IPS DF 4.7 (cell line): ENCODE measurements around the gene CNEP1R1.

Source experiments
- DNase-seq: peaks from one replicate; pipeline ENCODE4 v3.0.0-alpha.2; 2013; ENCODE audit warnings: low spot score; ENCODE audit errors: extremely low read depth

CNEP1R1 gene

DNA sequence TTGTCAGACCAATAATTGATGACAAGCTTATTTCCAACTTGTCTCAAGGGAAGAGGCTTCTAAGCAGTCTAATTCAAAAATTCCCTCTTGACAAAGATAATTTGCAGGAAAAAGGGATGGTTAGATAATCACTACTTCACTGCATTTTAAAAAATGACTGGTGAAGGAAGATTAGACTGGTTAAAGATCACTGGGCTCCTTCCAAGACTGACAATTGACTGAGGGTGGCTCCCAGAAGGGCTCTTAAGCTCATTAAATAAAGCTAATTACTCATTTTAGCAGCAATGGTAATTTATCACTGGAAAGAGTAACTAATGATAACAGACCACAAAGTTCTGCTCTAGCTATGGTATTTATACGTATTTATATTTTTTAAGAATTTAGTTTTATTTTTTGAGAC is 36.3 kb downstream of the CNEP1R1 start:
- DNase-seq: no peak

DNA sequence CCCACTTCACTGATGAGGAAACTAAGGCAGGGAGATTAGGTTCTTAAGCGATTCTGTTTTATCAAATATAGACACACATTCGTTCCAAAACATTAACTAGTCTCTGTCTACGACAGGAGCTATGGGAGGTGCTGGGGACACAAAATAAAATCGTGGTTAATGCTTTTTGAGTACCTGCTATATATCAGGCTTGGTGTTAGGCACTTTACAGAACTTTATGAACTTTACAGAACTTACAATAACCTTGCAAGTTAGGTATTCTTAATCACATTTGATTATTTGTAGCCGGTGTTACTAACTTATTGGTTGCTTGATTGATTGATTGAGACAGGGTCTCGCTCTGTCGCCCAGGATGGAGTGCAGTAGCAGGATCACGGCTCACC is 40.2 kb downstream of the CNEP1R1 start:
- DNase-seq: no peak

DNA sequence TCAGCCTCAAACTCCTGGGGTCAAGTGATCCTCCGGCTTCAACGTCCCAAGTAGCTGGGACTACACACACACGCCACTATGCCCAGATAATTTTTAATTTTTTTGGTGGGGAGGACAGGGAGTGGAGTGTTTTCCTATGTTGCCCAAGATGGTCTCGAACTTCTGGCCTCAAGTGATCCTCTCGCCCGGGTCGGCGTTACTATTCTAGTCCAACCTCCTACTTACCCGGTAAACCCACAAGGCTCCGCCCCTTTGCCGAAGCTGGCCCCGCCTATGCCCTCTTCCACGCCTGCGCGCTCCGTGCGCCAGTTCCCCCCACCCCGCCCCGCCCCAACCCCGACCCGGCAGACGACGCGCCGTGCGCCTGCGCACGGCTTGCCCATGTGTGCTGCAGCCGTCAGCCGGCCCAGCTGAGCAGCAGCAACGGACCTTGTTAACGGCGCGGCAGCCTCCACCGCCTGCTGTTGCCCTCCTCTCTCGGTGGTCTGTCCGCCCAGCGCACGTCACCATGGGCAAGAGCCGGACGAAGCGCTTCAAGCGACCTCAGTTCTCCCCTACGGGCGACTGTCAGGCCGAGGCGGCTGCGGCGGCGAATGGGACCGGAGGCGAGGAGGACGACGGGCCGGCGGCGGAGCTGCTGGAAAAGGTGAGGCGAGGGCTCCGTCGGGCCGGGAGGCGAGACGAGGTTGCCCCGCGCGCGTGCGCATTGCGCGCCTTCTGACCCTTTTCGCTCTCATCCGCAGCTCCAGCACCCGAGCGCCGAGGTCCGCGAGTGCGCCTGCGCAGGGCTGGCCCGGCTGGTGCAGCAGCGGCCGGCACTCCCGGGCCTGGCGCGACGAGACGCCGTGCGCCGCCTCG is 40.8 kb downstream of the CNEP1R1 start, which contains the start of gene HEATR3:
TSS of gene HEATR3 (plus strand) at position 347 of the 858 bp plus-strand sequence. CDS start at position 509, 162 bp downstream.
- peak; percentile 56 for DNase-seq

DNA sequence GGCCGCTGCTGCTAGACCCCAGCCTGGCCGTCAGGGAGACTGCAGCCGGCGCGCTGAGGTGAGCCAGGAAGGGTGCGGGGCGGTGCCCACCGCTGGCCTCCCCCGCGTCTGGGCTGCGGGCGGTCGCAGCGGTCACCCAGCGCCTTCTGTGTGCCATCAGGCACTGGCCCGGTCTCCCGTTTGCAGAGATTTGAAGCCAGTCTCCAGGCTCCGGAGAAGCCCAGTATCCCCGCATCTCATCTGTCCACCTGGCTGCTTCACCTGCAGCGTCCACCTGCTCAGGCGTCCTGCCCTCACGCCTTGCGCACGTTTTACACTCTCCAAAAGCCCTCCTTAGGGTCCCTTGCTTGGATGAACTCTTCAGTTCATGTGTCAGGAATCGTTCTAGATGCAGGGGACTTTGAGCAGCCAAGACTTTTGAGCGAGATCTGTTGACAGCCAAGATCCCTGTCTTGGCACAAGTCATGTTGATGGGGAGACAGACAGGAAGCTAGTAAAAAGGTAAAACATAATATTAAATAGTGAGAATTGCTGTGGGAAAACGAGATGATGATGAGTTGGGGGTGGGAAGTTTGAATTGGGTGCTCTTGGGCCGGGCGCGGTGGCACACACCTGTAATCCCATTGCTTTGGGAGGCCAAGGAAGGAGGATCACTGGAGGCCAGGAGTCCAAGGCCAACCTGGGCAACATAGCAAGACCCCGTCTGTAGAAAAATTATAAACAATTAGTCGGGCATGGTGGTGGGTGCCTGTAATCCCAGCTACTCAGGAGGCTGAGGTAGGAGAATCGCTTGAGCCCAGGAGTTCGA is 41.7 kb downstream of the CNEP1R1 start:
- DNase-seq: no peak

DNA sequence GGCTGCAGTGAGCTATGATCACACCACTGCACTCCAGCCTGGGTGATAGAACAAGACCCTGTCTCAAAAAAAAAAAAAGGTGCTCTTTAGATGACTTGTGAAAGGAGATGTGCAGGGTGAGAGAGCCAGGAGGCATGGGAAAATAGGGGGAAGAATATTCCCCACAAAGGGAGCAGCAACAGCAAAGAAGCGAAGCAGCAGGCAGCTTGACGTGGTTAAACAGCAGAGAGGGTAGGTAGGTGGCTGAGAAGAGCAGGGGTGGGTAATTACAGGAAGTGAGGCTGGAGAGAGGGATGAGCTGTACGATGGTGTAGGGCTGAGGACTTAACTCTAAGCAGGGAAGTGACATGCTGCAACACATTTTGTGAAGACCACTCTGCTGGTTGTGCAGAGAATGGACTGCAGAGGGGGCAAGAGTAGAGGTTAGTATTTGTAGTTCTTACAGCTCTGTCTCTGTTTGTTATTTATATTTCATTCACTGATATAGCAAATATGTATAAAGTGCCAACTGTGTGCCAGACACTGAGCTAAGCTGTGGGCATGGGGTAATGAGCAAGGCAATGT is 42.3 kb downstream of the CNEP1R1 start:
- no peak for DNase-seq

DNA sequence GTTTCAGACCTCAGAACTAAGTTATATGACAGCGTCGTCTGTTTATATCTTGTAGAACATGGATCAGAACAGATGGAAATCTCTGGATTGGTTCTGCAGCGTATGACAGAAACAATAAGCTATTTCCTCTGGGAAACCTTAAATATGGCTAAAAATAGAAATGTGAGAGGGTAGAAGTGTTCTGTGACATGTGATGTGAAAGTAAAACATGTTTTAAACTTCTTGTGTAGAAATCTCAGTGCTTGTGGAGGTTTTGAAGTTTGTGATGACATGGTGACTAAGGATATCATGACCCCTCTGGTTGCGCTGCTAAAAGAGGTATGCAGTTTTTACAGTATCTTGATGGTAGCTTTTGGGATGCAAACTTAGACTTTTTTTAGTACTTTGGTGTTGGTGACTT is 43.5 kb downstream of the CNEP1R1 start:
- DNase-seq: no peak

DNA sequence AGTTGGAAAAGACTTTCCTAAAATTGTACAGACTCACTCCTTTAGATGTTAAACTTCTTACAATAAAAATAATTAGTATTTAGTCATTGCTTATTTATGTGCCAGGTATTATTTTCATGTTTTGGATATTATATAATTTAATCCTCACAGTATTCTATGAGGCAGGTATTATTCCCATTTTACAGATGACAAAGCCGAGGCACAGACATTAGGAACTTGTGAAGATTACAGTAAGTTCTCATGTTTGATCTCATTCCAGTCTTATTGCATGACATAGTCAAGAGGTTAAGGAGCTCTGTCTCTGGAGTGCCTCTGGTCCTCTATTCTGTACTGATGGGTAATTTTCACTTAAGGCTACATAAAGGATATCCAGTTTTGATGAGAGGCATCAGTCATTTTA is 44.0 kb downstream of the CNEP1R1 start:
- DNase-seq: no peak

DNA sequence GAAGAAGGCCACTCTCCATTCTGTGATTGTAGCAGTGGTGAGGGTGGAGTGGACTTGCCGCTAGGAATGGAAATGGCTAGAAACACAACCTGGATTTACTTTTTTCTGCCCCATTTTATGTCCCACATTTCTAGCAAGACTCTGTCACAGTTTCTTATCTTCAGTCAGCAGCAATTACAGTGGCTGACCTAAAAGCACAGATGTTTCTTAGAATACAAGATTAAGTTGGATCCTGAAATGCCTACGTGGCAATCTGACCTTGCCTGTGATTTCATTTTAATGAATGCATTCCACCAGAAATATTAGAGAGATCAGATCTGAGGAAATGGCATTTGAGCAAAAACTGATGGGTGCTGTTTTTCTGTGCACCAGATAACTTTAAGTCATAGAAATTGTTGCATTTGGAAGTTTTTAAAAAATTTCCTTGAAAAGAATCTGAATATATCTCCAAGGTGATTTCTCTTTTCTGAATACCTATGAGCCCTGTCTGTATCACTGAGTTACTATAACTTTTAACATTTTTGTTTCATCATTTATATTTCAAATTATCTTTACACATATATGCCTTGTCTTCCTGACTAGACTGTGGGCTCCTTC is 46.1 kb downstream of the CNEP1R1 start:
- DNase-seq: no peak

DNA sequence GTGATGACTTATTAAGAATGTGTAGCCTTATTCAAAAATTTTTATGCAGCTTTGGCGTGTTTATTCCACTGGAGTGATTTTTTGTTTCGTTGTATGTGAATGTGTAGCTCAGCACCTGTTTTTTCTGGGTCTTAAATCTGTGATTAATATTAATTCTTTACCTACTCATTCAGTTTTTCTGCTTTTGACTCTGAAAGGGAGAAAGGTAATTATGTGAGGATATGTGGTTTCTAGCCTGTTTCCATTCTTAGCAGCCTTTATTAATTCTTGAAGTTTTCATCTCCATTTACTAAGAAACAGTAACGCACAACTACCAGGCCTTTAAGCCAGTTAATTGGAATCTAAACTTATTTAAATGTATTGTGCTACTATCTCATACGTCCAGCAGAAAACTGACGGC is 47.7 kb downstream of the CNEP1R1 start:
- no peak for DNase-seq

DNA sequence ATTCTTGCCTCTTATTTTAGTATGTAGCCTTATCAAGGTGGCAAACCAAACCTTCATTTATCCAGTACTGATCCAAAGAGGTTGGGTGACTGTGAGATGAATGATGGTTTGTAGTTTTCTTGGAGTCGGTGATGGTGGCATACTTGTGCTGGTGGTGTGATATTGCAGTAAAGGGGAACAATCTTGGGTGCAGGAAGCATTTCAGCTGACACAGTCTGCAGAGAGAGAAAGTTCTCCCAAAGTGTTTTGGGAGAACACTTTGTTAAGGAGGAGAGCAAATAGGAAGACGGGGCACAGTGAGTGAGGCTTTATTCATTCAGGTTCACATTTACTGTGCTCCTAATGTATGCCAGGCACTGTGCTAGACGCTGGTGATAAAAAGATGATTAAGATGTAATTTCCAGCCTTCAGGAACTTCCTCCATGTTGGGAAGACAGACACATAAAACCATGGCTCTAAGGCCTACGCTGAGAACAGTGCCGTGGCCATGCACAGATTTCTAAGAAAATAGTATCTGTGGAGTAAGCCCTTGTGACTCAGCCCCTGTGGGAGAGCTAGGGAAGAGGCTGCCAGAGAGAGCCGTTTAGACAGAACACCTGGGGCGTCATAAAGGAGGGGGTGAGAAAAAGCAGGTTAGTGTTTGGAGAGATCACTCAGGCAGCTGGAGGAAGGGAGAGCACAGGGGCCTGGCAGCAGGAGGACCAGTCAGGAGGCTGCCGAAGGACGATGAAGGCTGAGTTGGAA is 54.5 kb downstream of the CNEP1R1 start:
- no peak for DNase-seq

DNA sequence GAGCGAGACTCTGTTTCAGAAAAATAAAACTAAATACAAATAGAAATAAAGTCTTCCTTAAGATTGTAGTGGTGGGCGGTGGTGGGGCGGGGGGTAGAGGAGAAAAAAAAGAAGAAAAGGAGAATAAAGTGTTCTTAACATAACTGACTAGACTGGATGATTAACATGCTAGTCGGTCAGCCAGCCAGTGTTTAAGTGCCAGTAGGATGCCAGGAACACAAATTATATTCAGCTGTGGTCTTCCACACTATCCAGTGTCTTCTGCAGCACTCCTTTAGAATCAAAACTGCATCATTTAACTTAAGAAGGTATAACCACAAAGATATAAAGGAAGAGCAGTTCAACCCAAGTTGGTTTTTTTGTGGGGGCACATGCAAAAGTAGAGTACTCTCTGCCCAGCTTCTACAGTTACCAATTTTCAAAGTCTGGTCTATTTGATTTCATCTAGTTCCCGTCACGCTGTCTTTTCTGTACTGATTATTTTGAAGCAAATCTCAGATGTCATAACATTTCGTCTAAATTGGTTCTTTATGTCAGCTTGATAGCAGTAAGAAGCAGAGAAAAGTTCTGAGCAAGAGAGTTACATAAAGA is 56.5 kb downstream of the CNEP1R1 start:
- no peak for DNase-seq

DNA sequence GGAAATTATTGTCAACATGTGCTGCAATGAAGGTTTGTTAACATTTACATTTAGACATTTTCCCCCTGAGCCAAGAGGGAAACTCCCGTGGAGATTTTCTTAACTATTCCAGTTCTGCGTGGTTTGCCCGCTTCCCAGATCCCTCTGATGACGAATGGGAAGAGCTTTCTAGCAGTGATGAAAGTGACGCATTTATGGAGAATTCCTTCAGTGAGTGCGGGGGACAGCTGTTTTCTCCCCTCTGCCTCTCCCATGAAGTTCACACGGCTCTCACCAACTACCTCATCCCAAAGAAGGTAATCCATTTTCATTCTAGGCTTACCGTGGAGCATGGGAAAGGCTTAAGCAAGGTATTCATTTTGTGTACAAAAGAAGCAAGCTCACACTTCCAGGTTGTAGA is 59.0 kb downstream of the CNEP1R1 start:
- DNase-seq: no peak

DNA sequence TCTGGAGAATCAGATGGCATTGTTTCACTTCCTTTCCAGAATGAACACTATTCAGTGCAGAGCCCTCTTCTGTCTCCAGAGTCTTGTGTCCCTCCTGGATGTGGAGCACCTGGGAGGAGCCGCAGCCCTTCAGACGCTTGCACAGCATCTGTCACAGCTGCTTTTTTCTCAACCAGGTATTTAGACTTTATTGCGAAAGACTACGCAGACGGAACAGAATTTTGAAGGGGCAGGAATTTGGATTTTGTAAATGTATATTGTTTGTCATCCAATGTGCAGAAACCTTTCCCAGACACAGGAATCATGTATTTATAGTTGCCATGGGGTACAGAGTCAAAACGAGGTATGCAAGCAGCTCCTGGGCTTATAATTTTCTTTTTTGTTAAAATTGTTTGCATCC is 61.2 kb downstream of the CNEP1R1 start:
- DNase-seq: no peak
